ENCODE results near the gene KRTAP5-5.

GRCh38 chr11:1668911-1669473 is 39.4 kb downstream of the KRTAP5-5 start:
- TF ChIP-seq POLR2A (IDR thresholded peaks at IDR 0.05) (no peak), CTCF (IDR thresholded peaks at IDR 0.05) (no peak), POLR2AphosphoS5 (IDR thresholded peaks at IDR 0.05) (no peak)

Measured in prostate gland (tissue), 2 donors.